Measurements from ENCODE around the gene ARL6IP5.

Gene ARL6IP5

DNA sequence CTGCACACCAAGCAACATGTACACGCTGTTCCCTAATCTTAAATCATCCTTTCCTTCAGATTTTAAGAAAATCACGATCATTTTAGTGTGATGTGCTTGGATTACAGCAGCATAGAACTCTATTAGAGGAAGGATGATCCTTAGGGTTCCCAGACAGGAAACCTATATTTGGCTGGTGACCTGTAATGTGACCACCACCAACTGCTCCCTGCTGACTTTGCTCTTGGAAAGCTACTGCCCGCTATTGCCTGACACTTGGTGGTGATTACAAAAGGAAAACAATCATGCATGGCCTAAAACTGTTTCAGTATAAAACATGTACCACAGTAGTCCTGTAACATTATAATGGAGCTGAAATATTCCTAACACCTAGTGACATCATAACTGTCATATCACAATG lies 64.8 kb downstream of the ARL6IP5 start:
- DNase-seq = no peak
- no peaks in the 10 kb centered on the region for H3K36me3 ChIP-seq
- no peaks in the 10 kb centered on the region for H3K9me3 ChIP-seq (ENCODE audit: severe bottlenecking)
- no peaks in the 10 kb centered on the region for H3K27me3 ChIP-seq (ENCODE audit: insufficient read depth, low read depth, severe bottlenecking)
- H3K4me3 ChIP-seq (ENCODE audit: low read depth, low read length) = no peak overlapping the region
- no peak overlapping the region for H3K27ac ChIP-seq
- TF ChIP-seq, protein P1, sequence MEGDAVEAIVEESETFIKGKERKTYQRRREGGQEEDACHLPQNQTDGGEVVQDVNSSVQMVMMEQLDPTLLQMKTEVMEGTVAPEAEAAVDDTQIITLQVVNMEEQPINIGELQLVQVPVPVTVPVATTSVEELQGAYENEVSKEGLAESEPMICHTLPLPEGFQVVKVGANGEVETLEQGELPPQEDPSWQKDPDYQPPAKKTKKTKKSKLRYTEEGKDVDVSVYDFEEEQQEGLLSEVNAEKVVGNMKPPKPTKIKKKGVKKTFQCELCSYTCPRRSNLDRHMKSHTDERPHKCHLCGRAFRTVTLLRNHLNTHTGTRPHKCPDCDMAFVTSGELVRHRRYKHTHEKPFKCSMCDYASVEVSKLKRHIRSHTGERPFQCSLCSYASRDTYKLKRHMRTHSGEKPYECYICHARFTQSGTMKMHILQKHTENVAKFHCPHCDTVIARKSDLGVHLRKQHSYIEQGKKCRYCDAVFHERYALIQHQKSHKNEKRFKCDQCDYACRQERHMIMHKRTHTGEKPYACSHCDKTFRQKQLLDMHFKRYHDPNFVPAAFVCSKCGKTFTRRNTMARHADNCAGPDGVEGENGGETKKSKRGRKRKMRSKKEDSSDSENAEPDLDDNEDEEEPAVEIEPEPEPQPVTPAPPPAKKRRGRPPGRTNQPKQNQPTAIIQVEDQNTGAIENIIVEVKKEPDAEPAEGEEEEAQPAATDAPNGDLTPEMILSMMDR (IDR thresholded peaks at IDR 0.05; ENCODE audit: low read depth, low read length) = no peak
